NCI-H1092 (cell line): ENCODE data around the gene UNC93B1.
"Not testable (repeated sequence)": the region's sequence is repeated elsewhere in the genome, so short reads cannot be mapped to it uniquely, and the experiment has no call there.

ENCODE experiments used
- DNase-seq: peaks from one replicate; lab custom pipeline; 2025; lab: John Stamatoyannopoulos, UW

The UNC93B1 gene

DNA sequence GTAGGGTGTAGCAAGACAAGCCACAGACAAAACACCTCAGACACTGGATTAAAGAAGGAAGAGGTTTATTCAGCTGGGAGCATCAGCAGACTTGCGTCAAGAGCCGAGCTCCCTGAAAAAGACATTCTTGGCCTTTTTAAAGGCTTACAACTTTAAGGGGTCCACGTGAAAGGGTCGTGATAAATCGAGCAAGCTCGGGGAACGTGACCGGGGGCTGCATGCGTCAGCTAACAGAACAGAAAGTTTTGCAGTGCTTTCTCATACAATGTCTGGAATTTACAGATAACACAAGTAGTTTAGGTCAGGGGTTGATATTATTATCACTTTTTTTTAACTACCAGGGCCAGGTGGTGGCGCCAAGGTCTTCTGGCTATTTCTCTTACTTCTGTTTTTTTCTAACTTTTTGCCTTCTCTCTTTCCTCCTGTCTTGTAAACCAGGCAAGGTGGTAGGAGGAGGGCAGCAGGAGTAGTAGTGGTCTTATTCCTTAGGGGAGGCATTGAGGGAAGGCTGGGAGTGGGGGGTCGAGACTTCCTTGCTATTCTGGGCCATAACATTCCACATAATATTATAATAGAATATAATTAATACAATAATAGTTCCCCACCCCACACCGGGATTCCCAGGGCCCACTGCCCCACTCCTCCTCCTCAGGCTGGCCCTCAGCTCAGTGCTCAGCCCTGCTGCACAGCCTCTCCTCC lies 5.6 kb upstream of the UNC93B1 start:
- no peak for DNase-seq

GRCh38 chr11:68008381-68009337 lies 4.8 kb upstream of the UNC93B1 start:
- no peak for DNase-seq

GRCh38 chr11:68007498-68008380 lies 3.8 kb upstream of the UNC93B1 start:
- DNase-seq: no peak

- DNase-seq: no peak
Measured at GRCh38 chr11:68006606-68007166, 2.8 kb upstream of the UNC93B1 start.

GRCh38 chr11:68004551-68005335 lies 846 bp upstream of the UNC93B1 start:
- no peak for DNase-seq

GRCh38 chr11:68002938-68003845 lies 705 bp downstream of the UNC93B1 start:
- no peak for DNase-seq

- no peak for DNase-seq
Measured at GRCh38 chr11:68002575-68002937, 1.3 kb downstream of the UNC93B1 start.

DNA sequence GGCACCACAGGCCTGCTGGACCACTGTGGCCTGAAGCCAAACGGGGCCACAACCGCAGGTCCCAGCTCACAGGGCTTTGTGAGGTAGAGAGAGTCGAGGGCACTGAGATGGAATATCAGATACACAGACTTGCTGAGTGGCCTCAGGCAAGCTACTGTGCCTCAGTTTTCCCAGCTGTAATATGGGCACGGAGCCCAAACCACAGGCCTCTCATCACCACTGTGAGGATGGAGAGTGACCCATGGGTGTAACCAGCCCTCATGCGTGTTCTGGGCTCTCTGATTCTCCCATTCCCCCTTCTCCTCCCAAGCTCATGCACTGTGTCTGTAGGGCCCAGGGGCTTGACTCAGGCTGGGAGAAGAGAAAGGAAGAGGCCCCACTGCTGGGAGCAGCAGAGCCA lies 4.2 kb downstream of the UNC93B1 start:
- no peak for DNase-seq

- no peak for DNase-seq
Measured at GRCh38 chr11:67999201-67999629, 4.7 kb downstream of the UNC93B1 start.

- no peak for DNase-seq
Measured at GRCh38 chr11:67998150-67999045, 5.5 kb downstream of the UNC93B1 start.

DNA sequence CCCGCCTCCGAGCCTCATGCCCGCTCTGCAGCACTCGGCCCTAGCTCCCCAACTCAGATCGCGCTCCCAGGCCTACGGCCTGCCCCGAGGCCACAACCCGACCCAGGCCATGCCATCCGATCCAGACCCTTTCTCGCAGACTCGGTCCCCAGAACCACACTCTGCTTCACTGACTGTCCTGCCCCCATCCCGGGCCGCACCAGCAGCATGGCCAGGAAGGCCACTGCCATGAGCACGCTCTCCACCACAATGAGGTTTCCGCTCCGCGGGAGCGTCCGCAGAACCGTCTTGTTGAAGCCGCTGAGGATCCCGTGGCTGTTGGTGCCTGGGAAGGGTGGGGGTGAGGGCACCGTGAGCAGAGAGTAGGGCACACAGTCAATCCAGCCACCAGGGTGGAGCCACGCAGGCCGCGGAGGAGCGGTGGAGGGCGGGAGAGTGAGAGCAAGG lies 6.4 kb downstream of the UNC93B1 start:
- DNase-seq: no peak

DNA sequence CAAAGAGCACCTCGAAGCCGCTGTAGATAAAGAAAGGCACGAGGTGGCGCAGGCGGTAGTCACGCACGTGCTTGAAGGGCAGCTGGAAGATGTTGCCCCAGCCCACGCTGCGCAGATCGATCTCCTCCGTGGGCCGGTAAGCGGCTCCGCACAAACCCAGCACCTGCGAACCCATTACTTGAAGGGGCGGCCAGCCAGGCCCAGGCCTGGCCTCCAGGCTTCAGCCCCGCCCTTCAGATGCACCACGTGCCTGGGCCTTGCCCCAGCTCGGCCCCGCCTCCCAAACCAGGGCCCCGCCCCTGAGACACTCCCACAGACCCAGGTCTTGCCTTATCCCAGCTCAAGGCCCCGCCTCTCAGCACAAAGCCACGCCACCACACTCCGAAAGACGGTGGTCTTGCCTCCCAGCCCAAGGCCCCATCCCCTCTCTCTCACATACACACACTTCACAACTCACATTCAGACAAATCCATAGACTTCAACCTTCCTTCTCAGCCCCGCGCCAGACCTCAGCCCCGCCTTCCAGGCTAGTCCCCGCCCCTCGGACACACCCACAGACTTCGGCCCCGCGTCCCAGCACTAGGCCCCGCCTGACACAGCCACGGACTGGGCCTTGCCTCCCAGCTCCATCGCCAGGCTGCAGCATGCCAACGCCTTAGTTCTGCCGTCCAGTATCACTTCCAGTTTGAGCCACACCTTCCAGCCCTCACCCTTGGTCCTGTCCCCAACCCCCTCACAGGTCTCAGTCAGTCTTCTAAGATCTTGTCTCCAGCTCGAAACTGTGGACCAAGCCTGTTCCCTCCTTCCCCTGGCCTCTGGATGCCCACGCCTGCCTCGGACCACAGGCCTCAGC lies 7.0 kb downstream of the UNC93B1 start:
- DNase-seq: no peak

GRCh38 chr11:67996051-67996450 lies 7.8 kb downstream of the UNC93B1 start:
- DNase-seq: no peak

GRCh38 chr11:67995579-67995978 lies 8.3 kb downstream of the UNC93B1 start:
- not testable (repeated sequence) for DNase-seq

DNA sequence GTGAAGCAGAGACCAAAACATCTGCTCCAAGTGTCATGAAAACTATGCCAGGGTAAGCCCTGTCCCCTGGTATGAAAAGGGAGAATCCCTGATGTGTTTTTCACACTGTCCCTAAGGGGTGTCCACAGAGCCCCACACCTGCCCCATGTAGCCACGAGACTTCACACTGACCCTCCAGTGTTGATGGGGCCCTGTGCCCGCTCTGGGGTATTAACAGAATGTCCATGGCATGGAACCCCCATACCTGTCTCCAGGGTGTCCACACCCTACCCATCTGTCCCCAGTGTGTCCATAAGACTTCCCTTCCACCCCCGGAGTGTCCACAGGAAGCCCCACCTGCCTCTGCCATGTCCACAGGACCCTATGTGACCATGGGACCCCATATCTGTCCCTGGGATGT lies 8.8 kb downstream of the UNC93B1 start:
- DNase-seq: not testable (repeated sequence)

DNA sequence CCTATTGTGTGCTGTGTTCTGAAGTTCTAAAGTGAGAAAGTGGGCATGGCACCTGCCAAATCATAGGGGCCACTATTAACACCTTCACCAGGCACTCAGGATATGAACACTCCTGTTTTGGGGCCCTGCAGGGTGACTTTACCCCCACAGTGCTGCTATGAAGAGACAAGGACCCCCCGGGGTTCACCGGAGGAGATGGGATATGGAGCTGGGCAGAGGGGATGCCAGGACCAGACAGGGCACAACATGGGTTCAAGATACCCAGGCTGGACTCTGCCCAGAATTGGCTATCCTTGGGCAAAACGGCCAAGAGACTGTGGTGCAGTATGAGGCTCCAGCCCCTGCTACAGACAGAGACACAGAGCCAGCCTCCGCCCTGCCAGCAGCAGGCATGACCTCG lies 9.5 kb downstream of the UNC93B1 start:
- not testable (repeated sequence) for DNase-seq

DNA sequence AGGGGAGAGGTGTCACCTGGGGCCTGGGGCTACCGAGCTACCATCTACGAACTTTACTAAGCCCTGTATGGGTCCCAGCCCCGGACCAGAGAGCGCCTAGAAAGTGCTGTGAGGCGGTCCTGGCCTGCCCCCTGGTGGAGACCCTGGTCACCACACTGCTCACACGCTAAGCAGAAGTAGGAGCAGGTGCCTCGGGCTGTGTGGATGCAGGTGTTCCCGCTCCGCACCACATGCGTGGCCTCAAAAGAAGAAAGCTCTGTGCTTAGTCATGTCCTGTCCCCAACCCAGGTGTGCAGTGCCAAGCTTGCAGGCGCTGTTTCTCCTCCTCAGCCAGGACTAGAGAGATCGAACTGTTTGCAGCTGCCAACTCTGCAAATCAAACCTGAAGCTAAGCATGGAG lies 10.1 kb downstream of the UNC93B1 start:
- DNase-seq: not testable (repeated sequence)
